ENCODE data around the gene BPIFB2. TPM values are rescaled to one million over a fixed set of nuclear protein-coding genes. Genes with fewer than 3 reads are reported as not detected.
A peak's percentile ranks its signal among the peaks of the same experiment; 100 is the strongest.

BPIFB2 gene
- total and polyA plus RNA-seq, 5 experiments from 2014 or later, result not detected

DNA sequence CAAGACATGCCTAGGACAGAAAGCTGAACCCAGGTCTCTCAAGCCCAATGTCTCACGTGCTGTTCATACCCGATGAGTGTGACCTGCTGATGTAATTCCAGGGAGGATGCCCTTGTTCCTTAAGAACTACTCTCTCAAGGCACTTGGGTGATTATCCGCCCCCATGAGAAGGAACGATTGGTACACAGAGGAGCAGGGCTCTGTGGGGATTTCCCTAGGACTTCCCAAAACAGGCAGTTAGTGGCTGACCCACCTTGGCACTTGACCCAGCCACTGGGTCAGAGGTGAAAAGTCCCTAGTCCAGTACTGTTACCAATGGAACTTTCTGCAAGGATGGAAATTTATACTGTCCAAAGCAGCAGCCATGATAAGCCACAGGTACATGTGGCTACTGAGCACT is 14.8 kb downstream of the BPIFB2 start:
- no peaks in the 10 kb centered on the region for H3K9me3 Mint-ChIP-seq
- ATAC-seq, result no peak
- peak in 1 of 10 donors; percentile 16 for DNase-seq
- no peak overlapping the region for H3K27ac Mint-ChIP-seq
- H3K4me3 Mint-ChIP-seq, result no peak overlapping the region
- no peaks in the 10 kb centered on the region for H3K27me3 Mint-ChIP-seq
- H3K4me1 Mint-ChIP-seq, result peaks cover 0 to 8% (median 7%) of the 10 kb centered on the region in 4 donors
- no peaks in the 10 kb centered on the region for H3K36me3 Mint-ChIP-seq
- POLR2A ChIA-PET, result no interaction called here

GRCh38 chr20:33022694-33023438 is 15.4 kb downstream of the BPIFB2 start:
- no peaks in the 10 kb centered on the region for H3K9me3 Mint-ChIP-seq
- H3K27me3 Mint-ChIP-seq, result no peaks in the 10 kb centered on the region
- POLR2A ChIA-PET, result no interaction called here
- peak in 1 of 10 donors; percentile 41 for DNase-seq
- no peak for ATAC-seq
- peaks cover 0 to 8% (median 2%) of the 10 kb centered on the region in 4 donors for H3K4me1 Mint-ChIP-seq
- H3K4me3 Mint-ChIP-seq, result no peak overlapping the region
- H3K36me3 Mint-ChIP-seq, result no peaks in the 10 kb centered on the region
- H3K27ac Mint-ChIP-seq, result no peak overlapping the region

DNA sequence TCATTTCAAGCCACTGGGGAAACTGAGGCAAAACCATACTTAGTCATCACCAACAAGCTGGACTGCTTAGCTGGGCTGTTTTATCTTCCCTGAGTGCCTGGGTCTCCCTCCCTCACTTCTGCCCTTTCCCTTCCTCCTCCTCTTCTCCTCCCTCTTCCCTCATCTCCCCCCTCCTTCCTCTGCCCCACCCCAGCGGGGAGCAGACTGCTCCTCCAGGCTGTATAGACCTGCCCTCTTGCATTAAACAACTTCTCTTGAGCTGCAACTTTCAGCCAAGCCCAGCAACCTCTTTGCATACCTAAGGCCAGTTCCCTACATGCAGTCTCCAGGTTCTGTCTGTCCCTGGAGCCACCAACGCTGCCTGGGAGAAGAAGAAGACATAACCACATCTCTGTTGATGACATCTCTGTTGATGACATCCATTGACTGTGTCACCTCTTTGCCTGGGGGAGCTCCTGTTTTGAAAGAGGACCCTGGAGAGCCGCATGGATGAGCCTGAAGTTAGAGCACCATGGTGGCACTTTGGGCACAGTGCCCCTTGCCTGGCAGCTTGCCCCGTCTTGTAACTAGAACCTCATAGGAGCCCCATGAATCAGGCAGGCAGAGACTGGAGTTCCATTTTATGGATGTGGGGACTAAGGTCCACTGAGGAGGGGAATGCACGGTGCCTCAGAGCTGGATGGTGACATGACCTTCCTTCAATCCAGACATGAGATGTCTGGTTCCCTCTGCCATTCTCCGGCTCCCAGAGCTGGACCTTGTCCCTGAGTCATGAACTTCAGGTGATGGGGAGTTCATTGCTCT is 16.1 kb downstream of the BPIFB2 start:
- Mint-ChIP-seq H3K27me3 (no peaks in the 10 kb centered on the region), H3K9me3 (no peaks in the 10 kb centered on the region), H3K27ac (peak overlapping the region in 1 of 10 donors; percentile 22), H3K4me3 (no peak overlapping the region), H3K36me3 (no peaks in the 10 kb centered on the region), H3K4me1 (peaks cover 0 to 8% (median 2%) of the 10 kb centered on the region in 4 donors)
- DNase-seq (peak in 1 of 10 donors; percentile 18), ATAC-seq (no peak)
- POLR2A ChIA-PET, result interaction anchor here (0.5 kb wide), 1 partner anchor 254 kb away, joined by 5 read pairs; no protein-coding TSS in a partner anchor

DNA sequence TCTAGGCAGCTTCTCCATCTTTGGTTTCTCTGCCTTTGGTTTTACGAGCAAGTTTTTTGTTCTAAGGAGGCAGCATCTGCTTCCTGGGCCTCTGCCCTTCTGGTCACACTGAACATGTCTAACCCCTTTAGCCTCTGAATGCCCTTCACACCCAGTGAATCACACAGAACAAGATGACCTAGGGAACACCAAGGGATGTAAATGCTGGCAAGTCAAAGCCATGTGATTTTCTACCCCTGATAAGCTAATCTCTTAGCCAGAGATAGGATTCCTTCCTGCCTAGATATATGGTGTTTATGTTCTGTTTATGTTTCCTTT is 16.7 kb downstream of the BPIFB2 start:
- Mint-ChIP-seq H3K36me3 (no peaks in the 10 kb centered on the region), H3K4me3 (no peak overlapping the region), H3K4me1 (peaks cover 0 to 8% (median 1%) of the 10 kb centered on the region in 4 donors), H3K27ac (peak overlapping the region in 1 of 10 donors; percentile 22), H3K9me3 (no peaks in the 10 kb centered on the region), H3K27me3 (no peaks in the 10 kb centered on the region)
- POLR2A ChIA-PET, result interaction anchor here (0.5 kb wide), 1 partner anchor 254 kb away, joined by 5 read pairs; no protein-coding TSS in a partner anchor
- ATAC-seq, result no peak
- DNase-seq, result no peak

- peaks cover 0 to 8% (median 1%) of the 10 kb centered on the region in 4 donors for H3K4me1 Mint-ChIP-seq
- no peaks in the 10 kb centered on the region for H3K27me3 Mint-ChIP-seq
- POLR2A ChIA-PET, result interaction anchor here (0.5 kb wide), 1 partner anchor 255 kb away, joined by 5 read pairs; no protein-coding TSS in a partner anchor
- DNase-seq (no peak), ATAC-seq (no peak)
- no peak overlapping the region for H3K4me3 Mint-ChIP-seq
- no peak overlapping the region for H3K27ac Mint-ChIP-seq
- no peaks in the 10 kb centered on the region for H3K36me3 Mint-ChIP-seq
- no peaks in the 10 kb centered on the region for H3K9me3 Mint-ChIP-seq
Observed at GRCh38 chr20:33024609-33025317, 17.3 kb downstream of the BPIFB2 start.

DNA sequence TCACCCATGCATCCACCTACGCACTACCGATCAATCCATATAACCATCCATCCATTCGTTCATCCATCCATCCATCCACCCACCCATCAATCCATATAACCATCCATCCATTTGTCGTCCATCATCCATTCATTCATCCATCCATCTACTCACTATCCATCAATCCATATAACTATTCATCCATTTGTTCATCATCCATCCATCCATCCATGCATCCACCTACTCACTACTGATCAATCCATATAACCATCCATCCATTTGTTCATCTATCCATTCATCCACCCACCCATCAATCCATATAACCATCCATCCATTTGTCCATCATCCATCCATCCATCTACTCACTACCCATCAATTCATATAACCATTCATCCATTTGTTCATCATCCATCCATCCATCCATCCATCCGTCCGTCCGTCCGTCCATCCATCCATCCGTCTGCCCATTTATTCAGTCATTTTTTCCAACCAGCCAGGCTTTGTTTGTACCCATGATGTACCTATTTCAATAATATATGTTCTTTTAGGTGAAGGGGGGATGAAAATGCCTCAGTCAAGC is 17.9 kb downstream of the BPIFB2 start:
- DNase-seq, result no peak
- H3K4me1 Mint-ChIP-seq, result peaks cover 0 to 8% (median 1%) of the 10 kb centered on the region in 4 donors
- no peaks in the 10 kb centered on the region for H3K9me3 Mint-ChIP-seq
- H3K4me3 Mint-ChIP-seq, result no peak overlapping the region
- POLR2A ChIA-PET, result no interaction called here
- no peaks in the 10 kb centered on the region for H3K36me3 Mint-ChIP-seq
- no peak overlapping the region for H3K27ac Mint-ChIP-seq
- no peak for ATAC-seq
- no peaks in the 10 kb centered on the region for H3K27me3 Mint-ChIP-seq

DNA sequence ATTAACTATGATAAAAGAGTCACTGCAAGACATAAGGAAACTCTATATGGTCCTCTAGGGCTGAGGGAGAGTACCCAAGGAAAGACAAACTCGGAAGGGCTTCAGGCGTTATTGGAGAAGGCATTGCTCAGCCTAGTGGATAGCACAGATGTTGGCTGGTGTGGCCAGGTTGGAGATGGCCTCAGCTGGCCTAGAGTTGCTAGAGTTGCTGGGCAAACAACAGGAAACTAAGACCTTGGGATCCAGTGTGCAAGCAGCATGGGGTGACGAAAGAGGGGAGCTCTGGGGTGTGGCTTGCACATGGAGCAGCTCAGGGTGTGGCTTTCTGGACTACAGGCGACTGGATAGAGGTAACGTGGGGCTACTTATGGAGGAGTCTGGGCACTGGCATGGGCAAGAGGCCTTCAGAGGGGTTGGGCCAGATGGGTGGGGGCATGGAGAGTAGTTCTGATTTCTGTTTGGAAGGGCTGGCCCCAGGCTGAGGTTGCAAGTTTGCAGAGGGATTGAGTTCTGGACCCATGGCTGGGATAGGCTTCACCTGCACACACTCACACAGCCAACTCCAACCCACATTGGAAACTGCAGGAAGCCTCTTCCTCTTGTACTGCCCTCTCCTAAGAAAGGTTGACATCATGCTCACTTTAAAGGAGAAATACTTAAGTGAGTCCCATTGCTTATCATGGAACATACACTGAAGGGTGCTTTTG is 18.7 kb downstream of the BPIFB2 start:
- Mint-ChIP-seq H3K9me3 (no peaks in the 10 kb centered on the region), H3K4me1 (peaks cover 0 to 7% (median 1%) of the 10 kb centered on the region in 4 donors), H3K27ac (no peak overlapping the region), H3K36me3 (no peaks in the 10 kb centered on the region), H3K4me3 (no peak overlapping the region), H3K27me3 (no peaks in the 10 kb centered on the region)
- ATAC-seq (no peak), DNase-seq (peak in 1 of 10 donors; percentile 48)
- POLR2A ChIA-PET, result no interaction called here

DNA sequence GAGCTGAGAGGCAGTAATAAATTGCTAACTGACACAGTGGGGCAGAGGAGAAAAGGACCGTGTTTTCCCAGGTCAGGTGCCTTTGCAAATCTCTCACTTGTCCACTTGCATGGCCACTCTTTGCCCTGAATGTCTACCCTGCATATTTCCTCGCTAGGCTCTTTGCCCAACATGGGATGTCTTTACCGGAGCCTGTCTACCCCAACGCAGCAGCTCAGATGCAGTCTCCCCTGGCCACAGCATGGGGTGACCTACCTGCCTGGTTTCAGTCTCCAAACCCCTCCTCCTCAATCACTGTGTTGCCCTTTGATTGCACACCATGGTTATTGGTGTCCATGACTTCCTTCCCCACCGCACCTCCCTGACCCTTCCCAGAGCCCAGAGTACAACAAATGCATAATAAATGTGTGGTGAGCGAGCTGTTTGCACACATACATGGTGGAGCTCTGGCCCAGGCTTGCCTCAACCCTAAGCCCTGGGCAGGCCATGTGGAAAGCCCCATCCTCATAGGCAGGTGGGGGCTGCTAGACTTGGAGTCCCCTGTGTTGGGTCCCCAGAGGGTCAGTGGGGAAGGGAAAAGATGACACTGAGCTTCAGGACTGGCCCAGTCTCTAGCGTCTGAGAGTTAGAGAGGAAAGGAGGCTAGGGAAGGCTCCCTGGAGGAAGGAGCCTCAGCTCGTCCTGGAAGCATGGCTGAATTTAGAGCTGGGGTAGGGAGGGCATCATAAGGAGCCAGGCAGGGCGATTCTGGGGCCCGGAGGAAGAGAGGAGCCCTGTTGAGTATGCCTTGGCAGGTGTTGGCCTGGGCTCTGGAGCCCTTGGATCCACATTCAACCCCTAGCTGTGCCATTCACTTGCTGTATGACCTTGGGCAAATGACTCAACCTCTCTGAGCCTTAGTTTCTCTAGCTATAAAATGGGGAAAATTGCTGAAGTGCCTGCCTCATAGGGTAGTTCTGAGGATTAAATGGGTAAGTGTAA is 19.6 kb downstream of the BPIFB2 start:
- no peaks in the 10 kb centered on the region for H3K36me3 Mint-ChIP-seq
- DNase-seq (peak in 1 of 10 donors; percentile 44), ATAC-seq (no peak)
- no peaks in the 10 kb centered on the region for H3K9me3 Mint-ChIP-seq
- no peaks in the 10 kb centered on the region for H3K27me3 Mint-ChIP-seq
- peaks cover 0 to 2% (median 1%) of the 10 kb centered on the region in 4 donors for H3K4me1 Mint-ChIP-seq
- POLR2A ChIA-PET, result no interaction called here
- no peak overlapping the region for H3K27ac Mint-ChIP-seq
- H3K4me3 Mint-ChIP-seq, result no peak overlapping the region

GRCh38 chr20:33027769-33028751 is 20.6 kb downstream of the BPIFB2 start:
- POLR2A ChIA-PET, result no interaction called here
- Mint-ChIP-seq H3K36me3 (no peaks in the 10 kb centered on the region), H3K4me3 (no peak overlapping the region), H3K27me3 (no peaks in the 10 kb centered on the region), H3K9me3 (peaks cover 0 to 7% (median 1%) of the 10 kb centered on the region in 9 donors), H3K4me1 (peaks cover 0 to 3% (median 1%) of the 10 kb centered on the region in 4 donors), H3K27ac (no peak overlapping the region)
- ATAC-seq (no peak), DNase-seq (peak in 1 of 10 donors; percentile 56)

- Mint-ChIP-seq H3K27me3 (no peaks in the 10 kb centered on the region), H3K9me3 (peaks cover 0 to 12% (median 3%) of the 10 kb centered on the region in 9 donors), H3K27ac (no peak overlapping the region), H3K4me3 (no peak overlapping the region), H3K4me1 (peaks cover 0 to 2% (median 0%) of the 10 kb centered on the region in 4 donors), H3K36me3 (no peaks in the 10 kb centered on the region)
- DNase-seq (no peak), ATAC-seq (no peak)
- POLR2A ChIA-PET, result no interaction called here
Observed at GRCh38 chr20:33028875-33029274, 21.4 kb downstream of the BPIFB2 start.
